Astrocyte (in vitro differentiated cells and primary cell): ENCODE results near the gene CERT1.

ENCODE experiments used
- CTCF ChIP-seq: IDR thresholded peaks from 2 replicates; pipeline ENCODE4 v1.5.1; 2011; ENCODE audit warnings: low read depth, mild to moderate bottlenecking, inconsistent platforms, low read length, moderate library complexity; ENCODE audit not compliant: insufficient read depth
- EZH2 ChIP-seq: IDR thresholded peaks from 2 replicates; pipeline ENCODE4 v1.6.1; 2012; ENCODE audit warnings: mild to moderate bottlenecking, low read length, inconsistent platforms; ENCODE audit not compliant: insufficient read depth

- TF ChIP-seq CTCF (no peak), EZH2 (no peak)
Observed at GRCh38 chr5:75558221-75558620, 46.8 kb upstream of the CERT1 start.
